Kidney epithelial cell (primary cell): ENCODE results near the gene PPME1. TPM values are rescaled to one million over a fixed set of nuclear protein-coding genes. Genes with fewer than 3 reads are reported as not detected.

ENCODE experiments used
- DNase-seq: peaks from one replicate; pipeline ENCODE4 v3.0.0-alpha.2; 2010; ENCODE audit warnings: low read depth
- H3K27me3 ChIP-seq: 2 replicates; pipeline ENCODE4 v1.6.0; 2011; ENCODE audit warnings: low read length; ENCODE audit not compliant: control insufficient read depth, insufficient read depth
- H3K36me3 ChIP-seq: 2 replicates; pipeline ENCODE4 v1.5.1; 2011; ENCODE audit warnings: low read length; ENCODE audit not compliant: control insufficient read depth, insufficient read depth
- H3K4me3 ChIP-seq: 2 replicates; pipeline ENCODE4 v1.5.1; 2011; ENCODE audit warnings: low read depth, mild to moderate bottlenecking, control low read depth, low read length
- total RNA-seq: library from RNA; depleted of rRNA; stranded (reverse); fragments of >200 nt; gene quantifications from 2 replicates; pipeline ENCODE4 v1.2.3, GENCODE V29; 2015
- TF ChIP-seq, protein P1 (sequence below): IDR thresholded peaks from 2 replicates; pipeline ENCODE4 v1.5.1; 2011; ENCODE audit warnings: mild to moderate bottlenecking, moderate library complexity, low read length, control low read depth, inconsistent platforms; ENCODE audit not compliant: insufficient read depth, poor library complexity, severe bottlenecking

The PPME1 gene
- total RNA-seq, 1 donor from 2014 or later, result 29.2 TPM

DNA sequence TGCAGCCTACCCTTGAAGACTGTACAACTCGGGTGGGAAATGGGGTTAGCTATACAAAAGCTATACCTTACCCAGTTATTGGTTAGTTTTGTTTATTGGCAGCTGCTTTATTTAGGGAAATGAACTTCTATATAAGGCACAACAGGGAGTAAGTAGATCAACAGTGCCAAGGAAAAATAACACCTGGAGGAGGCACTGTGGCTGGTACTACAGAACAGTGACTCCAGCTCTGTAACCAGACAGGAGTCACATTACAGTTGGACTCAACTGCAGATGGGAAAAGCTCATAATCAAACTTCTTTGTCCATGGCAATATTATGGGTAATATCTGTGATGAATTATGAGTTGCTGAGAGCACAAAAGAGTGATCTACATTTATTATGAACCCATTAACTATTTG is 126.4 kb downstream of the PPME1 start:
- TF ChIP-seq, protein P1, sequence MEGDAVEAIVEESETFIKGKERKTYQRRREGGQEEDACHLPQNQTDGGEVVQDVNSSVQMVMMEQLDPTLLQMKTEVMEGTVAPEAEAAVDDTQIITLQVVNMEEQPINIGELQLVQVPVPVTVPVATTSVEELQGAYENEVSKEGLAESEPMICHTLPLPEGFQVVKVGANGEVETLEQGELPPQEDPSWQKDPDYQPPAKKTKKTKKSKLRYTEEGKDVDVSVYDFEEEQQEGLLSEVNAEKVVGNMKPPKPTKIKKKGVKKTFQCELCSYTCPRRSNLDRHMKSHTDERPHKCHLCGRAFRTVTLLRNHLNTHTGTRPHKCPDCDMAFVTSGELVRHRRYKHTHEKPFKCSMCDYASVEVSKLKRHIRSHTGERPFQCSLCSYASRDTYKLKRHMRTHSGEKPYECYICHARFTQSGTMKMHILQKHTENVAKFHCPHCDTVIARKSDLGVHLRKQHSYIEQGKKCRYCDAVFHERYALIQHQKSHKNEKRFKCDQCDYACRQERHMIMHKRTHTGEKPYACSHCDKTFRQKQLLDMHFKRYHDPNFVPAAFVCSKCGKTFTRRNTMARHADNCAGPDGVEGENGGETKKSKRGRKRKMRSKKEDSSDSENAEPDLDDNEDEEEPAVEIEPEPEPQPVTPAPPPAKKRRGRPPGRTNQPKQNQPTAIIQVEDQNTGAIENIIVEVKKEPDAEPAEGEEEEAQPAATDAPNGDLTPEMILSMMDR, result no peak
- H3K36me3 ChIP-seq, result no peaks in the 10 kb centered on the region
- no peaks in the 10 kb centered on the region for H3K27me3 ChIP-seq
- no peak for DNase-seq
- H3K4me3 ChIP-seq, result no peak overlapping the region

- H3K27me3 ChIP-seq, result no peaks in the 10 kb centered on the region
- DNase-seq, result no peak
- no peaks in the 10 kb centered on the region for H3K36me3 ChIP-seq
- H3K4me3 ChIP-seq, result no peak overlapping the region
- TF ChIP-seq, protein P1, result no peak
Measured at GRCh38 chr11:74299015-74299414, 127.9 kb downstream of the PPME1 start.

Other genes with a start within 250 kb of the PPME1 start
- not detected in 2 replicates for gene DNAJB13, start 220.3 kb upstream of the PPME1 start, total RNA-seq
- gene UCP2, start 188.4 kb upstream of the PPME1 start, total RNA-seq, result 13.0 and 18.5 TPM in 2 replicates
- 0.84 and 1.6 TPM in 2 replicates for gene UCP3, start 162.2 kb upstream of the PPME1 start, total RNA-seq
- 12.2 and 14.7 TPM in 2 replicates for gene C2CD3, start 287 bp upstream of the PPME1 start, total RNA-seq
- gene P4HA3, start 140.4 kb downstream of the PPME1 start, total RNA-seq, result 0.88 and 1.7 TPM in 2 replicates
- 17.4 and 17.5 TPM in 2 replicates for gene PGM2L1, start 227.1 kb downstream of the PPME1 start, total RNA-seq